ENCODE data around the gene GPC5.

GPC5 gene

DNA sequence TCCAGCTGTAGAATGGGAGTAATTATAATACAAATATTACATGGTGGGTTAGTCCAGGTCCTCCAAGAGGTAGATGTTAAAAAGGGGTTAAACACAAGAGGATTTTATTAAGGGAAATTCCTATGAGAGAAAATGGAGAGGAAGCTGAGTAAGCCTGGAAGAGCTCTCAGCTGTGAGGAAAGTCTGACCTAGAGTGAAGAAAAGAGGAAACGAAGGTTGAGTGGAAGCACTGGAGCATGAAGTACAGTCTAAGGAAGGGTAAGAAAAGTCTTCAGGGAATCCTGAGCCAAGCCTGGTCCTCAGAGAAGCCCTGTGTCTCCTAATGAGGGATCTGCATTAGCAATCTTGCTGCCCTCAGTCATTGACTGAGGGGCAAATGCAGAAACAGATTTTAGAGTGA, 506.2 kb downstream of the GPC5 start:
- DNase-seq, result no peak

DNA sequence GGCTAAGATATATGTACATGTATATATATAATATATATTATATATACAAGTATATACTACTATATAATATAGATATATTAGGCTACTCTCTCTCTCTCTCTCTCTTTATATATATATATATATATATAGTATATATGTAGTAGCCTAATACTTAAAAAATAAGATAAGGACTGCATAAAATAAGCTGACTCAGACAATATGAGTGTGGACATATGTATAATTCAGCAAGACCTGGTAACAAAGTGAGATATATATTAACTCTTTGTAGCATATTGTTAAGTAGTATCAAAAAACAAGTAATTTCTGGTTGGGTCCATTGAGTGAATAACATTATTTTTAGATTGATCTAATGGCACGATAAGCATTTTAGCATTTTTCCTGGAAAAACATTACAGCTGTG, 509.0 kb downstream of the GPC5 start:
- DNase-seq, result no peak

DNA sequence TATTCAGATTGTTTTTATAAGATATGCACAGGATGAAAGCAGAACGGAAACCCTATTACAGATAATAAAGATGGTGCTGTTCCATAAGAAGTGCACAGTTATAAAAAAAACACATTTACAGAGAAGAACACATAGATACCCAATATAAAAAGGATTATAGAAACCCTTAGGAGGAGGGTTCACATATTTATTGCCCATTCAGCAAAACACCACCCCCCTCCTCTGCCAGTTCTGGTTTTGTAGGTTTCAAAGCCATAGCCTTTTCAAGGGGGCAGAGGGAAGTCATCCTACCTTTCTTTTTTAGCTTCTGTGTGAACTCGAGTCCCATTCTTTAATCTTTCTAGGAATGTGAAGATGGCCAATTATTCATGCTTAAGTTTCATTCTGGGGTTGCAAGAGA, 511.2 kb downstream of the GPC5 start:
- DNase-seq, result no peak

DNA sequence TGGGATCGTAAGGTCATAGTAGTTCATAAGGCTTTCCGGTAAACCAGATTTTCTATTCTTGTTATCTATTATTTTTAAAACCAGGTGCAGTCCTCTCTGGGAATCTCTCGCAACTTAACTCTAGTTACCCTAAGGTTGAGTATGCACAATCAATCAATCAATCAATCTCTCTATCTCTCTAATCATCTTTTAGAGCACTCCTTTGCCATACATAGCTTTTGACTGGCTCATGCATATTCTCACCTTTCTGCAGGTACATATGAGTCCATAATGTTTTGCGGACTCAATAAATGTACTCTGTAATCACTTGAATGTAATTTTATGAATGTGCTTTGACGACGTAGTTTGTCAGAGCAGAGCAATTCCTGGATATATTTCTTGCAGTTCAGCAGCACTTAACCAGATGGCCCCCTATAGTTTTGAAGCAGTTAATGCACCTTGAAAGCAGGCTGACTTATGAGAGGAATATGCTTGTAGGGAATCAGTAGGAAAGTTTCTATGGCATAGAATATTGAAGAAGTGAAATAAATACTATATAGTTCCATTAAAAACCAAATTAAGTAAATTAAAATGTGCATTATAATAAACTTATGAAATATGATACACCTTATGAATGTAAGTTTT, 524.7 kb downstream of the GPC5 start:
- DNase-seq, result no peak

DNA sequence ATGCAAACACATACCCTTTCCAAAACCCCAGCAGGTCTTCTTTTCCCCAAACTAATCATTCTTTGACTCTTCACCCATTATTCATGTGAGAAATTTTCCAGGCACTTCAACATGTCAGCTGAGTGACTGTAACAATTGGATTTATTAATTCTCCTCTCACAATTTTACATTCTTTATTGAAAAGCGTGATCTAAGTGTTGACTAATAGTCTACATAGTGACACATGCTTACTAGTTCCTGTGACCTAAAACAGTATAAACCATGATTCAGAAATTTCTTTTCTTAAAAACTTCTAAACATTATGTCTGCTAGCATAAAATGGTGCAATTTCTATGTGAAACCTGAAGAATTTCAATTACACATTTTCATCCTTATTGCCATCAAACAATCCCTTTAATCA, 532.3 kb downstream of the GPC5 start:
- no peak for DNase-seq

DNA sequence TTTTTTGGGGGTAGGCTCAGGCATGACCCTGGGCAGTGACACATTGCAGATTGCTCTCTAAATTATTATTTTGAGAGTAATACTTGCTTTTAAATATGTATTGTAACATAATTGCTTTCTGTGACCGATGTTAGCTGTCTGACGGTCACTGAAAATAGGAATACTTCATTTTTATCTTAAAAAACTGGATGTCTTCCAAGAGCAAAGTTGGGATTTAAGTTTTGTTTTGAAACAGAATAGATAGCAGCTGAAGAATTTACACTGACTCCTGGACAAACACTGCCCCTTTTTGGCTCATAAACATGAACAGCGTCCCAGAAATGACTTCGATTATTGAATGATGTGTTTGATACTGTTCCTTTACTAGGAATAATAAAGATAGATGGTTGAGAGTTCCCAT, 535.9 kb downstream of the GPC5 start:
- no peak for DNase-seq

DNA sequence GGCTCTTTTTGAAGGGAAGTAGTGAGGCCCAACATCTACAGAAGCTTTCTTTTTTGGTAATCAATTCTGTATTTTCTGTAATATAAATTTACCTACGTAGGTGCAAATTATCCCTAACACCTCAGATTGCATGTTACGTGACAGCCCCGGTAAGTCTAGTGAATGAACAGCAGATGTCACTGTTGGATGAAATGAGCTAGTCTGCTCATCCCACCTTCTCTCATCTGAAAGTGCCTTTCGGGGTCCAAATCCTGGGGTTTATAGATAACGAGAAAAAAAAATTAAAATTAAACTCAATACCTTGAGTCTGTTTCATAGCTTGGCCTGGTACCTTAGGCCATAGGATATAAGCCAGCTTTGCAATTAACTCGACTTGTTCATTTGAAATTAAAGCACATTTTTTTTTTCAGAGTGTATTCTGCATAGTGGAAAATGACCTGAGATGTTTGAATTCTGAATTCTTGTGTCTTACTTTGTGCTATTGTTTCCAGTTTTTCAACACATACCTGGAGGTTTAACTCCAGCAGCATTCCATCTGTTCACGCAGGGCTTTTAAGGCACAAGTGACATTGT, 548.2 kb downstream of the GPC5 start:
- DNase-seq, result no peak

DNA sequence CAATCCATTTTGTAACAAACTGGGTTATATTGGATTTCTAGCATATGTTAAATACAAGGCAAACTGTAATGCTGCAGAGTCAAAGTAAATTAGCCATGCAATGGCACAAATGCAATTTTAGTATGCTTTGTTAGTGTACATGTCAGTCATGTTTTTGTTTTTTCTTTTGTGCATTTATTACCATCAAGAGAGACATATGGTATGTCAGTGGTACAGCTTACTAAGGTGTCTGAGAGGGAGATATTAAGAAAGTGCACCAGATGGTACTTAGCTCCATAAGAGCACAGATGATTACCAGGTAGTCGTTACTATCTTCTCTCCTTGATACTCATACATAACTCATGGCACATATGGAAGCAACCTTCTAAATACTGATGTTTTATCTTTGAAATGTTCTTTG, 550.3 kb downstream of the GPC5 start:
- no peak for DNase-seq

DNA sequence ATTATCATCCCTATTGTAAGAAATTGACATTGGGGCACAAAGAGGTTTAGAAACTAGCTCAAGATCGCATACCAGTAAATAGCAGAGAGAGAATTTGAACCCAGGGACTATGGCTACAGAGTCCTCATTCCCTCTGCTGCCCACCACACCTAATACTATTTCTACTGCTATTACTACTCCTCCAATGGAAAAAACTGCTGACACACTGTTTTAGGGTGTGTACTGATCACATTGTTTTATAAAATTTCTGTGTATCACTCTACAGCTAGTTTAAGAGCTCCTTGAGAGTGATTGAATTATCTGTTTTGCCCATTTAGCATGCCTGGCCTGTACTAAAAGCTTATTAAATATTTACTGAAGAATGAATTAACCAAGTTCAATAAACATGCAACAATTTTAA, 552.4 kb downstream of the GPC5 start:
- DNase-seq, result no peak

DNA sequence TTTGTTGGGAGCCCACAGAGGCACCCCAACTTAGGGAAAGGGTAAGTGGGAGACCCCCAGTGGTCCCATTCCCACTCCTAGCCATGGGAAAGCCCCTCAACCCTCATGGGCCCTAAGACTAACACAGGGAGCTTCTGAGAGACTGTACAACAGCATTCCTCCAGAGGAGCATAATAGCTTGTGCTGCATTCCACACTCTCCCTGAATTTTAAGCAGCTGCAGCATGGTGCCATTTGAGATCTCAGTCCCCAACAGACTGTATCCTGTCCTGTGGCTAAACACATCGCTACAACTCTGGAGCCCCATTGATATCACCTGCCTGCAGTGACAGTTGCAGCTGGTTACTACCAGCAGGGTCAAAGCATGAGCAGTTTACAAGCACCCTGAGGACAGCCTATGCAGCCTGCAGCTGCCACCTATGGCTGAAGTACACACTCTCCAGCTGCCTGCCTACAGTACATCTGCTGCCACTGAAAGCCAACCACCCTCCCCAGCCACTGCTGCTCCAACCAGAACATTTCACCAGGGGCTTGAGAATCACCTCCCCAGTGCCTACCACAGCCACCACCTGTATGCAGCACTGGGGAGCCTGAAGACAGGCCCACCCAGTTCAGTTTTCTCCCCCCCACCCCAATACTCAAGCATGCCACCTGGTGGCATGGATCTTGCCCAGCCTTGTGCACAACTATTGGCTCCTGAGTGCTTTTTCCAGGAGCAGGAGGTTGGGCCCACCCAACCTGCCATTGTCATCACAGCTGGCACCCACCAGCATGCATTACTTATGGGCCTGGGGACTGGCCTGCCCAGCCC, 557.3 kb downstream of the GPC5 start:
- DNase-seq, result no peak

DNA sequence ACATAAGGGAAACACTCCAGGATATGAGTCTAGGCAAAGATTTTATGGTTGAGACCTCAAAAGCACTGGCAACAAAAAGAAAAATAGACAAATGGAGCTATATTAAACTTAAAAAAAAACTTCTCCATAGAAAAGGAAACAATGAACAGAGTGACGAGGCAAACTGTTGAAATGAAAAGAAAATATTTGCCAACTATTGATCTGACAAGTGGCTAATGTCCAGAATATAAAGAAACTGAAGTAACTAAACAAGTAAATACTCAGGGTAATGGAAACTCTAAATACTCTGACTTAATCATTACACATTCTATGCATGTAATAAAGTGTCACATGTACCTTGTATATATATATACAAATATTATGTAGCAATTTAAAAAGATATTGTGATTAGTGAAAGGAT, 562.5 kb downstream of the GPC5 start:
- DNase-seq, result no peak

DNA sequence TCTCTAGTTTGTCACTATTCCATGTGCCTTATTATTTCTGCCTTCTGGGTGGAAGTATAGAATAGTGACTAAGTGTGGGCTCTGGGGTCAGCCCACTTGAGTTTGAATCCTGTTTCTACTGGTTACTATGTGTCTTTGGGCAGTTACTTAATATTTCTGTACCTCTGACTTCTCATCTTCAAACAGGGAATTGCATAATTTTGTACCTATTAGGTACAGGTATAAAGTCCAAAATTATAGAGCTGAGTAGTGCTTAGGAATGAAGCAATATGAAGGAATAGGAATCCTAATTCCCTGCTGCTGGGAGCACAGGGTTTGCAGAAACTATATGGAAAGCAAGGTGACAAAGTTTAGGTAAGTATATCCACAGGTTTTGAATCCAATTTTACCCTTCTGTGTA, 564.5 kb downstream of the GPC5 start:
- no peak for DNase-seq

DNA sequence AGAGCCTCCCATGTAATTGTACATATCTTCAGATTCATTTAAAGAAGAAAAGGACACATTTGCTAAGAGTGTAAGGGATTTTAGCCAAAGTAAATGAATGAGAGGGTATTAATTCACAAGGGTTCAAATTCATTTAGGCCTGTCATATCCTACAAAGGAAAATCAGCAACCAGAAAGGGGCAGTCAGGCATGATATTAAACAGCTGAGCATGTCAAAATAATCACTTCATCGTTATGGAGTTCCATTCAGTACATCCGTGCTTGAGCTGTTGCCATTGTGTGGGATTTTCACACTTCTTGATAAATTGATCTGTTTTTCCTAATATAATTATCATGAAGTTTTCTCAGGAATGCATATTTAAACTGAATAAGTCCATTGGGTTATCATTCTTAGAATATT, 567.1 kb downstream of the GPC5 start:
- no peak for DNase-seq

DNA sequence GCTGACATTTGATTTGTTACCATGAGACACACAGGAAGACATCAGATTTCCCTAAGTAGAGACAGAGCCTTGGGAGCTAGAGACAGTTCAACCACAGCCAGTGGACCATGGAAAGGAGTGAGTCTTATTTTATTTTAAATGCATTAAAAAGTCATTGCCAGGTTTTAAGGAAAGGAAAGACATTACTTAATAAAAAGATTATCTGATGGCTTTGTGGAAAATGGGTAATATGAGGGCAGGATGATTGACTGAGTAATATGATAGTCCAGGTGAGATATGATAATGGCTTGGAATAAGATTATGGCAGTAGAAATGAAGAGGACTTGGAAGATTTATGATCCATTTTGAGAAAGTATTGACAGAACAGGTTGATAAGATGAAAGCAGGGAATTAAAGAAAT, 580.1 kb downstream of the GPC5 start:
- no peak for DNase-seq

DNA sequence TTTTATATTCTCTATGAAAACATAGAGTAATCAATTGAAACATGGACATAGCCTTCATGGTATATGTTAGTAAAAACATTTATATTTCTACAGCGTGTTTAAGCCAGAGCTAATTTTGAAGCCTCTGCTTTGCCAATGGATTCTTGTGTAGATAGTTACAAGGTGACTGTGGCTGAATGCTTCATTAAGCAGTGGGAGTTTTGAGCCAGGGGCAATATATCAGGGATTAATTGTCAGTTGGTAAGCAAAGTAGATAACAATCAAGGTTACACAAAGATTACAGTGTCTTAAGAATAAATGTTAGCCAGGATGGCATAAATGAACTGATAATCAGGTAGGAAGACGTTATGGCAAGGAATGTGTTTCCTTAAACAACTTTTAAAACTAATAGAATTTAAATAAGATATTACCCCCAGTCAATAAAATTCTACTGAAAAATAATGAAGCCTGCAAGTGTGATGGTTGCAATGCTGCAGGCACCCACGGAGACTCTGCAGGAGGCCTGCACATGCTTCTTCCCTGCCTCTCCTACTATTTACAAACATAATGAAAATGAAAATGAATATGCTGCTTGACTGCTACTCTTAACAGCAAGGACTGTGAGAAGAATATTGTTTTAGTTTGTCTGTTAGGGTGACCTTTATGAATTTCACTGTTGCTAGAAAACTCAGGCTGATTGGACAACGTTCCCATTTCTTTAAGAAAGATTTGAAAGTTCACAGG, 588.5 kb downstream of the GPC5 start:
- no peak for DNase-seq

DNA sequence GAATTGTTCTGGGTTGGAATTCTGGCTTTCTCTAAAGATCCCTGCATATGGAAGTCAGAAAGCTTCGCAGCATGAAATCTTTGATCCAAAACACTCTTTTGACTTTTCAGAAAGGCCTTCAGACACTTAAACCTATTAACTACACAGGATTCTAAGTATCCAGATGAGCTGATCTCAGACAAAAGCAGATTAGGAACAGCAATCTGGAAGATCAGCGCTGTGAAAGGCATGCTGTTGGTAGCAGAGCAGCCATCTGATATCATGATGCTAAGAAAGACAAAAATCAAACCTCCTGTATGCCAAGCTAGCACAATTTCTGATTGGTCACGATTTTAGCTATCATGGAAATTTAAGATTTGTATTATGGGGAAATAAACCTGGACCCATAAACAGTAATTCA, 589.9 kb downstream of the GPC5 start:
- DNase-seq, result no peak

DNA sequence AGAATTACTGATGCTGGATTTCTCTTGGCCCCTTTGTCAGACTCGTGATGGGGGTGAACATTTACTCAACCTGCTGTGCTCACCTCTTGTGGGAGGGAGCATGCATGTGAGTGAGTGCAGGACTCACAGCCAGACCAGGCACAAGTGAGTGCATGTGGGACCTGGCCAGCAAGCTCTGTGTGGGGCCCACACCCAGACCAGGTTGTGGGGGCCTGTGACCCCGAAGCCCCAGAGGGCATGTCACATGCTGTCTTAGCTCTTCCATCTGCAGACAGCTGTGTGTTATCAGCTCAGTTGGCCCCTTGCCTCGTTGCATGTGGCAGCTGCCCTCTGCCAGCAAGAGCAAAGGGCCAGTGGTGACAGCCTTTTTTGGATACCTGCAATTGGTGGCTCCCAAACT, 614.4 kb downstream of the GPC5 start:
- DNase-seq, result no peak

DNA sequence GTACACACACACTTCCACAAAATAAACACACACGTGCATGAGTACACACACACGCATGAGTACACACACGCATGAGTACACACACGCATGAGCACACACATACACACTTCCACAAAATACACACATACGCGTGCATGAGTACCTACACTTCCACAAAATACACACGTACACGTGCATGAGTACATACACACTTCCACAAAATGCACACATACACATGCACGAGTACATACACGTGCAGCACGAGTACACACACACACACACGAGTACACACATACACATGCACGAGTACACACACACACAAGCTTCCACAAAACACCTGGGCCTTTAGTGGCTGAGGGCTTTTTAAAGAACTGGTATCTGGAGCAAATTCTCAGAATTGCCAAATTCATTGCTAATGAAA, 619.3 kb downstream of the GPC5 start:
- no peak for DNase-seq

DNA sequence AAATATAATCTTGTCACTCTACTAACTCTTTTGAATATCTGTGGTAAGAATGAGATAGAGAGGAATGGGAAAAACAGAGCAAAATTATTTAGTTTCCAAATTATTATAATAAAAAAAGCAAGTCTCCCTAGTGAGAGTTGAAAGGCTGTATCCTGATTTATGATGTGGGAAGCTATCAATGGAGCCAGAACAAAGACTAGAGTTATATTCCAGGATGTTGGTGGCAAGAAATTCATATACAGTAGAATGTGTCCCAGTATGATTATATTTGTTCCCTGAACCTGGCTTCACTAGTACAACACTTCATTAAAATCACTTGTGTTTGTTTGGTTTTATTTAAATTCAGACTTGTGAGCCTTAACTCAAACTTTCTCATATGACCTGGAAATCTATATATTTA, 630.3 kb downstream of the GPC5 start:
- no peak for DNase-seq

DNA sequence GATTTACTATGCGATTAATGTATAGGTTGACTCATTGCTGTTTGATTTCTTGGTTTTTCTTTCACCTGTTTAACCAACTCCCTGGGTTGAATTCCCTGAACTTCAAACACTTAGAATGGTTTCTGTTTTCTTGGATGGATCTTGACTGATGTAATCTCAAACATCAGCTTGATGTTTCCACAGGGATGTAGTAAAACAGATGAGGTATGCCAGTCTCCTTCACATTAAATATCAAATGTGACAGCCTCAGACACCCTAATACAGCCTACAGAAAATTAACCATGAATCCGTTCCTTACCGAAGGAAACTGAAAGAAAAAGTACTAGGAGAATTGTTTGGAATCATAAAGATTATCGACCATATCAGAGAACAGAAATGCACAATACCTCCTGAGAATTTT, 631.2 kb downstream of the GPC5 start:
- no peak for DNase-seq

DNA sequence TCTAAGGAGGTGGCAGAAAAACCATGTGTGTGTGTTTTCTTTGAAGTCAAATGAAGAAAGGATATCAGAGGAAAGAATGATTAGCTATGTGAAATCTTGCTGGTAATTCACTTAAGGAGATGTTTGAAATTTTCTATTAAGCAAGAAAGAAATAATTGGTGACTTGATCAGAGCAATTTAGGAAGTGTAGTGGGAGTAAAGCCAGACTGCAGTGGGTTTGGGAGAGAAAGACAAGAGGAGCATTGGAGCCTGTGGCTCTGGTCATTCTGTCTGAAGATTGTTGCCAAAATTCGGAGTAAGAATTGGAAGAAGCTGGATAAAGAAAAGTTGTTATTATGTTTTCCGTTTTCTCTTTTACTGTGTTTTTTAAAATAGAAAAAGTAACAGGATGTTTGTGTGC, 640.5 kb downstream of the GPC5 start:
- no peak for DNase-seq

DNA sequence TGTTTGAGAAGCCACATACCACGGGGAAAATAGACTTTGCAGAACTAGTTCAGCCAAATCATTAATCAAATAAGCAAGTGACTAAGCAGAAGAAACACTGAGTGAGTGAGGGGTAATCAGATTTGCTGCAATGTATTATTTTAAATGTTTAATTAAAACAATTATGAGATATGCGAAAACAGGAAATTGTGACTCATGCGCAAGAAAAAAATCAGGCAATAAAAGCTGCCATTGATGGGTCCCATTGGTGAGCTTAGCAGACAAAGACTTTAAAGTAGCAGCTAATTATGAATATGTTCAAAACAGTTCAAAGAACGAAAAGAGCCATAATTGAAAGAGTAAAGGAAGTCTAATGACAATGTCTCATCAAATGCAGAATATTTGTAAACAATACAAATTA, 644.1 kb downstream of the GPC5 start:
- DNase-seq, result no peak

DNA sequence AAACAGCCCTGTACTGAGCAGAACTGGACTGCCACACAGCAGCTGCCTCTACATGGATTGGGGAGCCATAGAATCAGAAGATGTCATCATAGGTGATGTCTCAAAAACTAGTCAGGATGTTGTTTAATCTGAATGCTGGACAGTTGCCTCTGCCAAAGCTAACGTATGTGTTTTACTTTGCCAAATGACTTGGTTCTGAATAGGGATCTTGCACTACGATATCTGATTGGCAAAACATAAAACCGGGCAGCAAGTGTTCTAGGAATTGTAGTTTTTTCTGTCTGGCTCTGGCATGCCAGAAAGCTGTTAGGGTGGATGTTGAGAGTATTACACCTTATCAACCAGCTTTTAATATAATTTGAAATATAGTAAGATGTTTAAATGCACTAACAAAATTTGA, 645.9 kb downstream of the GPC5 start:
- no peak for DNase-seq

DNA sequence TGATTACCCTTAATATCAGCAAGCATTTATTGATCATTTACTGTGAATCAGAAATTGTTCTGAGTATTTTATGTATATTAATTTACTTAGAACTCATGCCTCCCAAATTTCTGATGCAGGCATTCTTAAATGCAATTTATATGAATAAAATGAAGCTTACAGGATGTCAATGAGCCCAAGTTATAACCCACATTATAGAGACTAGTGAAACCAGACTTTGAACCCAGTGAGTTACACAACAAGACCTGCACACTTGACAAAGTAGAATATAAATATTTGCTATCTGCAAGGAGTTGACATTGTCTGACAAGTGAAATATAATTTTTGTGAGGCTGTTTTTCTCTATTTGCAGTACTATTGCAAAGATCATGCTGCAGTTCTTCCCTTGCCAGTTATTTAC, 656.0 kb downstream of the GPC5 start:
- no peak for DNase-seq
